HepG2 (cell line): ENCODE results near the gene SPATA25. TPM values are rescaled to one million over a fixed set of nuclear protein-coding genes. Genes with fewer than 3 reads are reported as not detected.

Source experiments
- GABPA ChIP-seq, 2 experiments: IDR thresholded peaks; 2 replicates each; pipeline ENCODE4 v1.6.1; 2011 to 2016; ENCODE audit warnings: low read depth in 2 of 2, low read length in 1 of 2, missing biosample characterization in 1 of 2, missing genetic modification characterization in 1 of 2
- HNF1A ChIP-seq, 2 experiments: sonication (generic) in 1 of 2; formaldehyde crosslinking in 1 of 2; IDR thresholded peaks; 2 replicates each; pipeline versions ENCODE4 v1.4.0 to v1.6.1; 2016 to 2020; ENCODE audit warnings: borderline replicate concordance in 1 of 2, low read depth in 1 of 2, mild to moderate bottlenecking in 1 of 2, missing genetic modification reagents in 1 of 2
- IKZF5 ChIP-seq: IDR thresholded peaks from 2 replicates; pipeline ENCODE4 v1.6.1; 2018; ENCODE audit warnings: missing genetic modification reagents, mild to moderate bottlenecking, missing compliant biosample characterization
- MAF1 ChIP-seq: sonication (generic); formaldehyde crosslinking; IDR thresholded peaks from 2 replicates; pipeline ENCODE4 v1.5.0; 2020; ENCODE audit warnings: missing genetic modification reagents, borderline replicate concordance
- MTF2 ChIP-seq: sonication (generic); formaldehyde crosslinking; IDR thresholded peaks from 2 replicates; pipeline ENCODE4 v1.5.0; 2020; ENCODE audit warnings: missing genetic modification reagents, borderline replicate concordance
- NFE2 ChIP-seq: sonication (generic); formaldehyde crosslinking; IDR thresholded peaks from 2 replicates; pipeline ENCODE4 v1.4.0; 2020; ENCODE audit warnings: missing genetic modification reagents
- NR2F2 ChIP-seq: IDR thresholded peaks from 2 replicates; pipeline ENCODE4 v1.6.1; 2012; ENCODE audit warnings: low read depth, inconsistent platforms, borderline replicate concordance
- ONECUT2 ChIP-seq: sonication (generic); formaldehyde crosslinking; IDR thresholded peaks from 2 replicates; pipeline ENCODE4 v1.4.0; 2020; ENCODE audit warnings: missing genetic modification reagents
- SAP130 ChIP-seq: IDR thresholded peaks from 2 replicates; pipeline ENCODE4 v1.6.1; 2016; ENCODE audit warnings: low read depth
- ZBTB10 ChIP-seq: sonication (generic); formaldehyde crosslinking; IDR thresholded peaks from 2 replicates; pipeline ENCODE4 v1.4.0; 2020; ENCODE audit warnings: missing genetic modification reagents, borderline replicate concordance
- ZBTB46 ChIP-seq: sonication (generic); formaldehyde crosslinking; IDR thresholded peaks from 2 replicates; pipeline ENCODE4 v1.4.0; 2020; ENCODE audit warnings: mild to moderate bottlenecking, missing genetic modification reagents, borderline replicate concordance
- ZNF451 ChIP-seq: sonication (generic); formaldehyde crosslinking; IDR thresholded peaks from 2 replicates; pipeline ENCODE4 v1.5.0; 2020; ENCODE audit warnings: mild to moderate bottlenecking, missing genetic modification reagents
- ZNF503 ChIP-seq: sonication (generic); formaldehyde crosslinking; IDR thresholded peaks from 2 replicates; pipeline ENCODE4 v1.4.0; 2020; ENCODE audit warnings: missing genetic modification reagents
- ZNF75D ChIP-seq: sonication (generic); formaldehyde crosslinking; IDR thresholded peaks from 2 replicates; pipeline ENCODE4 v1.8.1; 2023; ENCODE audit warnings: missing genetic modification reagents, mild to moderate bottlenecking, borderline replicate concordance
- polyA plus RNA-seq, 8 experiments: library from polyadenylated mRNA; depleted of rRNA in 3 of 8; stranded (reverse) in 7 of 8; unstranded in 1 of 8; fragments of >200 nt; fragmentation: Illumina TruSeq in 4 of 8; extraction: Trizol in 4 of 8; gene quantifications; 2 replicates each; pipeline versions ENCODE4 v1.2.1 to v1.2.3, GENCODE V29; 2011 to 2016; ENCODE audit warnings: low read depth in 4 of 8, missing spikeins in 1 of 8, mixed read lengths in 1 of 8; ENCODE audit not compliant: insufficient read depth in 1 of 8
- total RNA-seq, 5 experiments: library from RNA; depleted of rRNA; stranded (reverse); fragments of >200 nt; fragmentation: Illumina TruSeq; extraction: Trizol; gene quantifications; 2 replicates each; pipeline ENCODE4 v1.2.3, GENCODE V29; 2016; ENCODE audit warnings: low read depth in 1 of 5

Gene SPATA25
- total and polyA plus RNA-seq, 2 of the 13 experiments (the other 11 are each of a cell fraction or from before 2014, with no cell fraction given) = 4.8 to 7.6 TPM

- TF ChIP-seq GABPA (IDR thresholded peaks at IDR 0.05; ENCODE audit: low read depth, low read length) = no peak
- TF ChIP-seq GABPA (CRISPR knock-in tag; IDR thresholded peaks at IDR 0.05; ENCODE audit: low read depth) = peak; percentile 35; the same call in 1 of the 2 replicates
- TF ChIP-seq ZNF503 (CRISPR knock-in tag) = 0 out of 2 replicates have a peak, but pooled peaks have one; percentile 27
- no peak for TF ChIP-seq ZBTB46 (CRISPR knock-in tag)
- TF ChIP-seq MTF2 (CRISPR knock-in tag) = peak; percentile 68; the same call in 1 of the 2 replicates
- TF ChIP-seq NFE2 (CRISPR knock-in tag) = no peak
- no peak for TF ChIP-seq ZNF451 (CRISPR knock-in tag)
- TF ChIP-seq IKZF5 (CRISPR knock-in tag) = no peak
- 0 out of 2 replicates have a peak, but pooled peaks have one; percentile 34 for TF ChIP-seq ZNF75D (CRISPR knock-in tag)
- 0 out of 2 replicates have a peak, but pooled peaks have one; percentile 15 for TF ChIP-seq HNF1A (IDR thresholded peaks at IDR 0.05; ENCODE audit: low read depth)
- no peak for TF ChIP-seq HNF1A (CRISPR knock-in tag; IDR thresholded peaks at IDR 0.05; ENCODE audit: borderline replicate concordance)
- no peak for TF ChIP-seq ONECUT2
- TF ChIP-seq SAP130 (CRISPR knock-in tag) = peak; percentile 28; the same call in 1 of the 2 replicates
- no peak for TF ChIP-seq MAF1 (CRISPR knock-in tag)
- TF ChIP-seq ZBTB10 (CRISPR knock-in tag) = 0 out of 2 replicates have a peak, but pooled peaks have one; percentile 26
- TF ChIP-seq NR2F2 = no peak
These were observed 30.8 kb upstream of the SPATA25 start (continued) for GRCh38 chr20:45918182-45918737.
